Liver (tissue), 9 donors: Measurements from ENCODE around the gene ZNF618. TPM values are rescaled to one million over a fixed set of nuclear protein-coding genes. Genes with fewer than 3 reads are reported as not detected.

ENCODE experiments used
- DNase-seq: peaks from one replicate; pipeline ENCODE4 v3.0.0-alpha.2; 2017; ENCODE audit warnings: low spot score
- H3K27ac ChIP-seq, 2 donors: one replicate each; pipeline ENCODE4 v1.7.0; 2013; ENCODE audit warnings: inconsistent platforms in 2 of 2, low read length in 2 of 2, control low read depth in 1 of 2, low read depth in 1 of 2, mild to moderate bottlenecking in 1 of 2
- H3K27me3 ChIP-seq, 4 donors: one replicate each; pipeline versions ENCODE4 v1.6.1 to v1.7.0; 2013; ENCODE audit warnings: low read length in 3 of 4, inconsistent platforms in 1 of 4, mild to moderate bottlenecking in 1 of 4, moderate library complexity in 1 of 4; ENCODE audit not compliant: control insufficient read depth in 4 of 4, insufficient read depth in 4 of 4
- H3K36me3 ChIP-seq, 4 donors: one replicate each; pipeline versions ENCODE4 v1.6.1 to v1.7.0; 2013; ENCODE audit warnings: low read length in 3 of 4, mild to moderate bottlenecking in 3 of 4, low read depth in 1 of 4, moderate library complexity in 1 of 4; ENCODE audit not compliant: control insufficient read depth in 4 of 4, insufficient read depth in 3 of 4
- H3K4me1 ChIP-seq, 4 donors: one replicate each; pipeline versions ENCODE4 v1.6.1 to v1.7.0; 2013; ENCODE audit warnings: low read length in 3 of 4, mild to moderate bottlenecking in 3 of 4, moderate library complexity in 1 of 4; ENCODE audit not compliant: control insufficient read depth in 4 of 4, insufficient read depth in 4 of 4
- H3K4me3 ChIP-seq, 3 donors: one replicate each; pipeline versions ENCODE4 v1.6.1 to v1.7.0; 2013; ENCODE audit warnings: low read length in 3 of 3, control low read depth in 1 of 3, low read depth in 1 of 3, mild to moderate bottlenecking in 1 of 3
- H3K9ac ChIP-seq, 2 donors: one replicate each; pipeline ENCODE4 v1.7.0; 2013; ENCODE audit warnings: low read length in 2 of 2, mild to moderate bottlenecking in 2 of 2, moderate library complexity in 2 of 2, control low read depth in 1 of 2, low read depth in 1 of 2
- H3K9me3 ChIP-seq, 4 donors: one replicate each; pipeline versions ENCODE4 v1.6.1 to v1.7.0; 2013; ENCODE audit warnings: low read length in 3 of 4; ENCODE audit not compliant: control insufficient read depth in 4 of 4
- EGR1 ChIP-seq, 2 donors: IDR thresholded peaks; 2 replicates each; pipeline ENCODE4 v1.6.1; 2016 to 2018; ENCODE audit warnings: antibody characterized with exemption in 2 of 2, low read depth in 2 of 2
- FOXA1 ChIP-seq: IDR thresholded peaks from 2 replicates; pipeline ENCODE4 v1.6.1; 2016; ENCODE audit warnings: antibody characterized with exemption
- FOXA2 ChIP-seq: IDR thresholded peaks from 2 replicates; pipeline ENCODE4 v1.6.1; 2016; ENCODE audit warnings: antibody characterized with exemption
- HNF4A ChIP-seq, 2 donors: conservative IDR thresholded peaks; 2 replicates each; pipeline ENCODE4 v1.6.1; 2016; ENCODE audit warnings: antibody characterized with exemption in 2 of 2, mild to moderate bottlenecking in 2 of 2
- HNF4G ChIP-seq: IDR thresholded peaks from 2 replicates; pipeline ENCODE4 v1.6.1; 2016; ENCODE audit warnings: antibody characterized with exemption
- JUND ChIP-seq, 2 donors: IDR thresholded peaks; 2 replicates each; pipeline ENCODE4 v1.6.1; 2016; ENCODE audit warnings: antibody characterized with exemption in 2 of 2
- NR2F2 ChIP-seq: IDR thresholded peaks from 2 replicates; pipeline ENCODE4 v1.6.1; 2016; ENCODE audit warnings: antibody characterized with exemption
- RAD21 ChIP-seq, 2 donors: IDR thresholded peaks; 2 replicates each; pipeline ENCODE4 v1.6.1; 2016; ENCODE audit warnings: antibody characterized with exemption in 2 of 2, mild to moderate bottlenecking in 2 of 2
- SP1 ChIP-seq: IDR thresholded peaks from 2 replicates; pipeline ENCODE4 v1.6.1; 2018; ENCODE audit warnings: antibody characterized with exemption, mild to moderate bottlenecking
- YY1 ChIP-seq: IDR thresholded peaks from 2 replicates; pipeline ENCODE4 v1.6.1; 2016; ENCODE audit warnings: antibody characterized with exemption, mild to moderate bottlenecking
- WGBS: extraction: QIAGEN DNeasy Blood & Tissue Kit; methylation state at CpG from one replicate; pipeline ENCODE4 v1.1.7; 2013; 5-methylcytosine and 5-hydroxymethylcytosine counted together
- polyA plus RNA-seq, 2 donors: library from polyadenylated mRNA; stranded (reverse) in 1 of 2; unstranded in 1 of 2; fragments of 200-250 nt in 1 of 2; fragments of >200 nt in 1 of 2; fragmentation: Nextera tagmentation in 1 of 2; extraction: Ambion mirVana in 1 of 2; gene quantifications; one replicate each; pipeline versions ENCODE4 v1.2.1 to v1.2.3, GENCODE V29; 2013 to 2015
- total RNA-seq, 2 donors: library from RNA; depleted of rRNA; stranded (reverse); fragments of >200 nt; gene quantifications; one replicate each; pipeline ENCODE4 v1.2.3, GENCODE V29; 2014
- TF ChIP-seq, protein P1 (sequence below): IDR thresholded peaks from 2 replicates; pipeline ENCODE4 v1.6.1; 2016; ENCODE audit warnings: antibody characterized with exemption
- TF ChIP-seq, protein P2 (sequence below): IDR thresholded peaks from 2 replicates; pipeline ENCODE4 v1.6.1; 2016; ENCODE audit warnings: antibody characterized with exemption
- TF ChIP-seq, protein P3 (sequence below): IDR thresholded peaks from 2 replicates; pipeline ENCODE4 v1.6.1; 2016; ENCODE audit warnings: antibody characterized with exemption
- TF ChIP-seq, protein P4 (sequence below): fragments of 150-350 bp; IDR thresholded peaks from 2 replicates; pipeline ENCODE4 v1.5.1; 2017; ENCODE audit warnings: improper control_type of control experiment, low read depth, low read length; ENCODE audit not compliant: missing input control
- donor health status: healthy.
- donor health status: healthy.
- donor health status: healthy.
- donor health status: healthy.
- donor health status: healthy.

ZNF618 gene
- total and polyA plus RNA-seq, 4 donors: 2.2 to 6.5 (median 3.7) TPM

DNA sequence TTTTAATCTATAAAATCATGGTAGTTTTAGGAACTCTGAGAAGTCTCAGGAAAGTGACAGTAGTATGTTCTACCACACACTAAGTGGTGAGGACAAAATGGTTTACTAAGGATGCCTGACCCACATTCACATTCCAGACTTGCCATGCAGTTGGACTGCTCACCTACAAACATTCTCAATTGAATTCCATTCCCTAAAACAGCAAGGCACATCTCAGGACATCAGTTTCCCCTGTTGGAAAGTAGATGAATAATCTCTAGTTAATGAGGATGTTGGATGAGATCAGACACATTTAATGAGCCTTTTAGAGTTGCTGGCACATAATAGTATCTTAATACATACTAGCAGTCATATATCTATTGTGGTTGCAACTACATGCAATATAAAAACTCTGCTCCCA, 76.6 kb downstream of the ZNF618 start:
- DNase-seq: no peak
- Histone ChIP-seq H3K9me3 (no peaks in the 10 kb centered on the region), H3K4me1 (peaks cover 3 to 20% (median 7%) of the 10 kb centered on the region in 4 donors), H3K9ac (no peak overlapping the region), H3K4me3 (no peak overlapping the region), H3K36me3 (no peaks in the 10 kb centered on the region), H3K27me3 (no peaks in the 10 kb centered on the region), H3K27ac (no peak overlapping the region)
- TF ChIP-seq JUND (IDR thresholded peaks at IDR 0.05): no peak
- TF ChIP-seq, protein P1, sequence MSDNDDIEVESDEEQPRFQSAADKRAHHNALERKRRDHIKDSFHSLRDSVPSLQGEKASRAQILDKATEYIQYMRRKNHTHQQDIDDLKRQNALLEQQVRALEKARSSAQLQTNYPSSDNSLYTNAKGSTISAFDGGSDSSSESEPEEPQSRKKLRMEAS: no peak

DNA sequence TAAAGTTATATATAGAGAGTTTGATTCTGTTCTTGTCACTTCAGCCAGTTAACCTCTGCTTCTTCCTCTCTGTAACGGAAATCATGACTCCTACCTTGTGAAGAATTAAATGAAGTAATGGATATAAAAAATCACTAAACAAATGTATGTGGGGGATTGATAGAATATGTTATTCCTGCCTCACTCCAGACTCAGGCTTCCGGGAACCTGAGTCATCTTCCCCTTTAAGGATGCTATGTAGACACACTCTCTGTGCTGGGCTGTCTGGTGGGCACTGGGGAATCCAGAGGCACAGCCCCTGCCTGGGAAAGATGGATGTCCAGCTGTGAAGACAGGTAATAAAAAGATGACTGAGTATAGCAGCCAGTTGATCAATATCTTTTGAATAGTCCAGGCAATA, 77.4 kb downstream of the ZNF618 start:
- H3K27me3 ChIP-seq: no peaks in the 10 kb centered on the region
- DNase-seq: no peak
- H3K36me3 ChIP-seq: no peaks in the 10 kb centered on the region
- no peak overlapping the region for H3K27ac ChIP-seq
- WGBS: 96% methylated on average over 2 of the region's 2 CpGs
- H3K4me1 ChIP-seq: peaks cover 3 to 20% (median 7%) of the 10 kb centered on the region in 4 donors
- H3K9me3 ChIP-seq: no peaks in the 10 kb centered on the region
- no peak overlapping the region for H3K9ac ChIP-seq
- no peak overlapping the region for H3K4me3 ChIP-seq
- no peak for TF ChIP-seq NR2F2
- TF ChIP-seq RAD21 (IDR thresholded peaks at IDR 0.05): no peak
- TF ChIP-seq YY1: no peak
- TF ChIP-seq, protein P2, sequence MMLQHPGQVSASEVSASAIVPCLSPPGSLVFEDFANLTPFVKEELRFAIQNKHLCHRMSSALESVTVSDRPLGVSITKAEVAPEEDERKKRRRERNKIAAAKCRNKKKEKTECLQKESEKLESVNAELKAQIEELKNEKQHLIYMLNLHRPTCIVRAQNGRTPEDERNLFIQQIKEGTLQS: no peak
- TF ChIP-seq HNF4A (conservative IDR thresholded peaks at IDR 0.05): no peak
- TF ChIP-seq SP1: no peak
- no peak for TF ChIP-seq EGR1 (IDR thresholded peaks at IDR 0.05; ENCODE audit: low read depth in 2 of 2)
- no peak for TF ChIP-seq JUND (IDR thresholded peaks at IDR 0.05)
- TF ChIP-seq, protein P3, sequence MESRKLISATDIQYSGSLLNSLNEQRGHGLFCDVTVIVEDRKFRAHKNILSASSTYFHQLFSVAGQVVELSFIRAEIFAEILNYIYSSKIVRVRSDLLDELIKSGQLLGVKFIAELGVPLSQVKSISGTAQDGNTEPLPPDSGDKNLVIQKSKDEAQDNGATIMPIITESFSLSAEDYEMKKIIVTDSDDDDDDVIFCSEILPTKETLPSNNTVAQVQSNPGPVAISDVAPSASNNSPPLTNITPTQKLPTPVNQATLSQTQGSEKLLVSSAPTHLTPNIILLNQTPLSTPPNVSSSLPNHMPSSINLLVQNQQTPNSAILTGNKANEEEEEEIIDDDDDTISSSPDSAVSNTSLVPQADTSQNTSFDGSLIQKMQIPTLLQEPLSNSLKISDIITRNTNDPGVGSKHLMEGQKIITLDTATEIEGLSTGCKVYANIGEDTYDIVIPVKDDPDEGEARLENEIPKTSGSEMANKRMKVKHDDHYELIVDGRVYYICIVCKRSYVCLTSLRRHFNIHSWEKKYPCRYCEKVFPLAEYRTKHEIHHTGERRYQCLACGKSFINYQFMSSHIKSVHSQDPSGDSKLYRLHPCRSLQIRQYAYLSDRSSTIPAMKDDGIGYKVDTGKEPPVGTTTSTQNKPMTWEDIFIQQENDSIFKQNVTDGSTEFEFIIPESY: no peak
- TF ChIP-seq, protein P4, sequence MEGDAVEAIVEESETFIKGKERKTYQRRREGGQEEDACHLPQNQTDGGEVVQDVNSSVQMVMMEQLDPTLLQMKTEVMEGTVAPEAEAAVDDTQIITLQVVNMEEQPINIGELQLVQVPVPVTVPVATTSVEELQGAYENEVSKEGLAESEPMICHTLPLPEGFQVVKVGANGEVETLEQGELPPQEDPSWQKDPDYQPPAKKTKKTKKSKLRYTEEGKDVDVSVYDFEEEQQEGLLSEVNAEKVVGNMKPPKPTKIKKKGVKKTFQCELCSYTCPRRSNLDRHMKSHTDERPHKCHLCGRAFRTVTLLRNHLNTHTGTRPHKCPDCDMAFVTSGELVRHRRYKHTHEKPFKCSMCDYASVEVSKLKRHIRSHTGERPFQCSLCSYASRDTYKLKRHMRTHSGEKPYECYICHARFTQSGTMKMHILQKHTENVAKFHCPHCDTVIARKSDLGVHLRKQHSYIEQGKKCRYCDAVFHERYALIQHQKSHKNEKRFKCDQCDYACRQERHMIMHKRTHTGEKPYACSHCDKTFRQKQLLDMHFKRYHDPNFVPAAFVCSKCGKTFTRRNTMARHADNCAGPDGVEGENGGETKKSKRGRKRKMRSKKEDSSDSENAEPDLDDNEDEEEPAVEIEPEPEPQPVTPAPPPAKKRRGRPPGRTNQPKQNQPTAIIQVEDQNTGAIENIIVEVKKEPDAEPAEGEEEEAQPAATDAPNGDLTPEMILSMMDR: no peak
- TF ChIP-seq FOXA2: no peak
- no peak for TF ChIP-seq FOXA1

DNA sequence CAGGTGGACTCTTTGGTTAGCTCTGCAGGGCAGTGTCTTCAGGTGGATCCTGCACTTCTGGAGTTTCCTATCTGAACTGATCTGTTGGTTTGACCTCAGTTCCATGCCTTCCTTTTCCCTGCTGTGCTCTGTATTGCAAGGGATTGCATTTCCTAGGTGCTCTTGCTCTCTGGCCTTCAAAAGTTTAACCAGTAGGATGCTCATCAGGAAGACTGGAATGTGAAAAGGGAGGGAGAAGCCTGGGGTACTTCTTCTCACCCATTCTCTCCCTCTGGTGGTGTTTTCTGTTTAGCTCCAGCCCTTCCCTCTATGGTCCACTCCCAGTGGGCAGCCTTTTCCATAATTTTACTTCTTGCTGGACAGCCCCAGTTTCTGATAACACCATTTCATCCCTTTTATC, 78.5 kb downstream of the ZNF618 start:
- Histone ChIP-seq H3K4me3 (no peak overlapping the region), H3K9me3 (no peaks in the 10 kb centered on the region), H3K4me1 (peaks cover 3 to 16% (median 6%) of the 10 kb centered on the region in 4 donors), H3K27ac (peak overlapping the region in 1 of 2 donors; percentile 51), H3K27me3 (no peaks in the 10 kb centered on the region), H3K9ac (no peak overlapping the region), H3K36me3 (no peaks in the 10 kb centered on the region)
- TF ChIP-seq, protein P2: no peak
- TF ChIP-seq JUND (IDR thresholded peaks at IDR 0.05): no peak
- no peak for TF ChIP-seq HNF4G
- TF ChIP-seq RAD21 (IDR thresholded peaks at IDR 0.05): no peak
- no peak for TF ChIP-seq HNF4A (conservative IDR thresholded peaks at IDR 0.05)
- no peak for DNase-seq
